ENCODE results near the gene DEFB131B. TPM values are rescaled to one million over a fixed set of nuclear protein-coding genes. Genes with fewer than 3 reads are reported as not detected.
A peak's percentile ranks its signal among the peaks of the same experiment; 100 is the strongest.
"Not testable (repeated sequence)": the region's sequence is repeated elsewhere in the genome, so short reads cannot be mapped to it uniquely, and the experiment has no call there.

DEFB131B gene
- total and polyA plus RNA-seq, 8 donors = 0.93 to 2.8 (median 2.4) TPM; not detected in 3

- TF ChIP-seq CTCF (IDR thresholded peaks at IDR 0.05) = peak; percentile 32 to 44
- ATAC-seq (peak; percentile 94), DNase-seq (peak in 1 of 4 donors; percentile 32)
- H3K27ac ChIP-seq; H3K4me3 ChIP-seq; H3K4me1 ChIP-seq; H3K27me3 ChIP-seq; intact Hi-C loops (cut with DNase I); H3K9me3 ChIP-seq; H3K36me3 ChIP-seq: not testable (repeated sequence)
Observed at GRCh38 chr11:71863978-71864627, 14.2 kb upstream of the DEFB131B start.

- DNase-seq; H3K4me3 ChIP-seq; intact Hi-C loops (cut with DNase I); H3K9me3 ChIP-seq; H3K4me1 ChIP-seq; H3K27ac ChIP-seq; ATAC-seq; H3K36me3 ChIP-seq; H3K27me3 ChIP-seq: not testable (repeated sequence)
Observed at GRCh38 chr11:71867209-71867608, 11.0 kb upstream of the DEFB131B start.

- H3K36me3 ChIP-seq; H3K4me3 ChIP-seq; H3K4me1 ChIP-seq; intact Hi-C loops (cut with DNase I); H3K27me3 ChIP-seq; DNase-seq; ATAC-seq; H3K27ac ChIP-seq; H3K9me3 ChIP-seq: not testable (repeated sequence)
Observed at GRCh38 chr11:71869931-71870330, 8.3 kb upstream of the DEFB131B start.

GRCh38 chr11:71870661-71871060, 7.6 kb upstream of the DEFB131B start:
- H3K4me3 ChIP-seq; intact Hi-C loops (cut with DNase I); ATAC-seq: not testable (repeated sequence)

GRCh38 chr11:71876262-71876661, 2.0 kb upstream of the DEFB131B start:
- H3K36me3 ChIP-seq; H3K4me1 ChIP-seq; DNase-seq; ATAC-seq; H3K4me3 ChIP-seq; H3K9me3 ChIP-seq; H3K27me3 ChIP-seq; H3K27ac ChIP-seq; intact Hi-C loops (cut with DNase I): not testable (repeated sequence)

More at GRCh38 chr11:71870661-71871060, 7.6 kb upstream of the DEFB131B start:
- not testable (repeated sequence) for DNase-seq, H3K9me3 ChIP-seq, H3K36me3 ChIP-seq, H3K27ac ChIP-seq, H3K4me1 ChIP-seq, H3K27me3 ChIP-seq

GRCh38 chr11:71885806-71886205, 7.6 kb downstream of the DEFB131B start:
- H3K27ac ChIP-seq; ATAC-seq; H3K4me3 ChIP-seq; H3K4me1 ChIP-seq; H3K9me3 ChIP-seq; H3K27me3 ChIP-seq; H3K36me3 ChIP-seq; DNase-seq; intact Hi-C loops (cut with DNase I): not testable (repeated sequence)

GRCh38 chr11:71888335-71889010, 10.2 kb downstream of the DEFB131B start:
- ATAC-seq; H3K4me1 ChIP-seq; H3K4me3 ChIP-seq; H3K27me3 ChIP-seq; H3K9me3 ChIP-seq; intact Hi-C loops (cut with DNase I); H3K27ac ChIP-seq; H3K36me3 ChIP-seq; DNase-seq: not testable (repeated sequence)

GRCh38 chr11:71889181-71889872, 11.1 kb downstream of the DEFB131B start:
- H3K4me1 ChIP-seq; DNase-seq; H3K27ac ChIP-seq; H3K36me3 ChIP-seq; ATAC-seq; intact Hi-C loops (cut with DNase I); H3K9me3 ChIP-seq; H3K27me3 ChIP-seq; H3K4me3 ChIP-seq: not testable (repeated sequence)

Measured in left lung (tissue), 10 donors.